ELF-1 (cell line): Measurements from ENCODE around the gene AIFM3.
A peak's percentile ranks its signal among the peaks of the same experiment; 100 is the strongest.
"Not testable (repeated sequence)": the region's sequence is repeated elsewhere in the genome, so short reads cannot be mapped to it uniquely, and the experiment has no call there.

ENCODE experiments used
- DNase-seq: peaks from one replicate; pipeline ENCODE4 v3.0.0-alpha.2; 2016; ENCODE audit warnings: low read depth, low spot score

Gene AIFM3

GRCh38 chr22:20942203-20942902 lies 24.7 kb upstream of the AIFM3 start:
- DNase-seq, result not testable (repeated sequence)

DNA sequence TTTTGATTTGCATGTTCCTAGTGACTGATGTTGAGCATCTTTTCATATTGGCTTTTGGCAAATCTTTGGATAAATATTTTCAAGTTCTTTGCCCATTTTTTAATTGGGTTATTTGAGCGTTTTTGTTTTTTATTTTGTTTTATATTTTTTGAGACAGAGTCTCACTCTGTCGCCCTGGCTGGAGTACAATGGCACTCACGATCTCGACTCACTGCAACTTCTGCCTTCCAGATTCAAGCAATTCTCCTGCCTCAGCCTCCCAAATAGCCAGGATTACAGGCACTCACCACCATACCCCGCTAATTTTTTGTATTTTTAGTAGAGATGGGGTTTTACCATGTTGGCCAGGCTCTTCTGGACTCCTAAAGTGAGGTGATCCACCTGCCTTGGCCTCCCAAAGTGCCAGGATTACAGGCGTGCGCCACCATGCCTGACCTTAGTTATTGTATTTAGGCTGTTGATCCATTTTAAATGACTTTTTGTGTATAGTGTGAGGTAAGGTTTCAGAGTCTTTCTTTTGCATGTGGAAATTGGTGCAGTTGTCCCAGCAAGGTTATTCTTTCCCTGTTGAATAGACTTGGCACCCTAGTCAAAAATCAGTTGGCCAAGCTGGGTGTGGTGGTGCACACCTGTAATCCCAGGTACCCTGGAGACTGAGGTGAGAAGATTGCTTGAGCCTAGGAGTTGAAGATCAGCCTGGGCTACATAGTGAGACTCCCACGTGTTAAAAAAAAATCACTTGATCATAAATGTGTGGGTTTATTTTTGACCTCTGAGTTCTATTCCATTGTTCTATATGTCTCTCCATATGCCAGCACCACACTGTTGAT lies 23.7 kb upstream of the AIFM3 start:
- no peak for DNase-seq

DNA sequence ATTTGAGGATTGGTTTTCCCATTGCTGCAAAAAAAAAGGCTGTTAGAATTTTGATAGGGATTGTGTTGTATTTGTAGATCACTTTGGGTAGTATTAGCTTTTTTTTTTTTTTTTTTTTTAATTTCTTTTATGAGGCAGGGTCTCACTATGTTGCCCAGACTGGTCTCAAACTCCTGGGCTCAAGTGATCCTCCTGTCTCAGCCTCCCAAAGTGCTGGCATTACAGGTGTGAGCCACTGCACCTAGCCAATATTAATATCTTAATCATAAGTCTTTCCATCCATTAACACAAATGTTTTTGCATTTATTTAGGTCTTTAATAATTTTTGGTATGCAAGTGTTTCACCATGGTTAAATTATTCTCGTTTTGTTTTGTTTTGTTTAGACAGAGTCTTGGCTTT lies 23.0 kb upstream of the AIFM3 start:
- no peak for DNase-seq

GRCh38 chr22:20945578-20945934 lies 21.5 kb upstream of the AIFM3 start:
- DNase-seq, result no peak

DNA sequence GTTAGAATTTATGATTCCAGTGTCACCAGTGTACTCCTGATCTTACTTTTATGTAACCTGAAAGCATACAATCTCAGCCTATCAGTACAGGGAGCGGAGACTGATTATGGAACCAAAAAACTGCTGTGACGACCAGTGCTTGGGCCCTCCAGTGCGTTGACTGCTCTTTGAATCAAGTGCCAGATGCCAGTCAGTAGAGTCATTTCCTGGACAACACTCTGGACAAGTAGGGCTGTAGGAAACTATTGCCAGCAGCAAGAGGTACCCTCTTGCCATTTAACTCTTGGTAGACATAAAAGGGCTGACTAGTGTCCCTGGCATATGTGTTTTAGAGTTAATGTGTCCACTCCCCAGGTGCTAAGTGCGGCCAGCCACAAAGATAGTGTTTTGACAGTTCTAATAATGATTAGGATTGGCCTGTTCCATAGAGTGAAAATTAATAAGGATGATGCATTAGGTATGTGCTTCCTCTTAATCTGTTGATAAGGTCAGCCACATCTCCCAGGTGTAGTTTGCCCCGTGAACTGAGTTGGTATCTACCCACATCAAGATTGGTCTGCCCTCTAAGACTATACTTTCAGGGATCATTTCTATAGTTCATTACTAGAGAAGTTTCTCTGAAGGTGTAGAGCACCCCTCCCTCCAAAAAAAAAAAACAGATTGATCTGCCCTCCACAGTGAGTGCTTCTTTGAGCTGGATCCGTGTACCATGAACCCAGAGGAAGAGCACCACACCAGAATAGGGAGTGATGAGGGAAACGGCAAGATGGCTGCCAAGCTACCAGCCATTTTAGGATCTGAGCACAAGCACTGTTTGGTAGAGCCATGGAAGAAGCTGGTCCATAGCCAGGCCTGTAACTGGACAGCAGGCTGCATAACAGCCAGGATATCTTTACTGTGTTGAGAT lies 20.7 kb upstream of the AIFM3 start:
- DNase-seq, result no peak

DNA sequence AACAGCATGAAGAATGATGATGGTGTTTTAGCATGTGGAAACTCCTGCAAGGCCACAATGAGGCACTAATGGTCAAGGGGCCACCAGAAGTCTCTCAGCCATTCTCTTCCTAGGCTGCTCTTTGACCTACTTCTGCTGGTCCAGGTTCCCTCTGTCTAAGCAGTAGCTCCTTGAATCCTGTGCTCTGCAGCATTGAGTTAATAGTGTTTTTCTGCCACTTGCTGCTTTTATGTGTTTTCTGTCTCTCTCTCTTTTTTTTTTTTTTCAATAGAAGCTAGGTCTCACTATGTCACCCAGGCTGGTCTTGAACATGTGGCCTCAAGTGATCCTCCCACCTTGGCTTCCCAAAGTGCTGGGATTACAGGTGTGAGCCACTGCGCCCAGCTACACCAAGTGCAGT lies 20.1 kb upstream of the AIFM3 start:
- no peak for DNase-seq

- DNase-seq, result no peak
Measured at GRCh38 chr22:20948450-20948849, 18.6 kb upstream of the AIFM3 start.

GRCh38 chr22:20948989-20949388 lies 18.1 kb upstream of the AIFM3 start:
- DNase-seq, result no peak

GRCh38 chr22:20949698-20950183 lies 17.3 kb upstream of the AIFM3 start:
- DNase-seq, result no peak

- no peak for DNase-seq
Measured at GRCh38 chr22:20951151-20951931, 15.7 kb upstream of the AIFM3 start.

GRCh38 chr22:20951932-20952380 lies 15.1 kb upstream of the AIFM3 start:
- peak; percentile 35 for DNase-seq

- no peak for DNase-seq
Measured at GRCh38 chr22:20952544-20953341, 14.3 kb upstream of the AIFM3 start.

DNA sequence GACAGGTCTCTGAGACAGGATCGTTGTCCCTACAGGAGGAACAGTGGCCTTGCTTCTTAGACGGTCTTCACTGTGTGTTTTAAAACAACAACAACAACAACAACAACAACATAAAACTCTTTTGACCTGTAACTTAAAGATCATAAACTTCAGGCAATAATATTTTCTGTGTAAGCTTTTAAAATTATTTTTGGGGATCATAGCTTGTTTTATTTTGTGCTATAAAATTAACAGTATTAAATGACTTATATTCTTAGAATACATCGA lies 13.8 kb upstream of the AIFM3 start:
- no peak for DNase-seq

- DNase-seq, result no peak
Measured at GRCh38 chr22:20953668-20954500, 13.2 kb upstream of the AIFM3 start.

GRCh38 chr22:20955548-20955947 lies 11.5 kb upstream of the AIFM3 start:
- no peak for DNase-seq

- peak; percentile 93 for DNase-seq
Measured at GRCh38 chr22:20956258-20957101, 10.6 kb upstream of the AIFM3 start.

DNA sequence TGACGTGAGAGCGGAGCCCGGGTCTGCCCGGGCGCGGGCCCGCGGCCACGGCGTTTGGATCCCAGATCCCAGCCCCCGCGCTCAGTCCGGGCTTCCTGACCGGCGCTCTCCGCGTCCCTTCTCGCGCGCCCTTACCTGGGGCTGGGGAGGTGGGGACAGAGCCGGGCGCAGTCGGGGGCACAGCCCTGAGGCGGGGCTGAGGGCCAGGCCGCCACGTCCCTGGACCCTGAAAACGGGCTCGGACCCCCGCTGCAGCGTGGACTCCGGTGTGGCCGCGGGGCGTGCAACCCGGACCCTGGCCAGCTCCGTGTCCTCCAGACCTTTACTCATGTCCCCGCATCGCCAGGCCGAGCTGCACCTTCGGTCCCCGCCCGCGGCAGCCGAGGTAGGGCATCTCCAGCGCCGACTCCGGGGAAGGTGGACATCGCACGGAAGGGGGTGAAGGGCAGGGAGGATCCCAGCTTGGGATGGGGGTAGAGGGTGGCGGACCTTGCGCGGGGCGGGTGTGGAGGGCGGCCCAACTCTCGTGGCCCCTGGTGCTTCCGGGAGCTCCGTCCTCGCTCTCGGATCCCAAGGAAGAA lies 9.9 kb upstream of the AIFM3 start:
- DNase-seq, result no peak

- peak; percentile 45 for DNase-seq
Measured at GRCh38 chr22:20957683-20958431, 9.2 kb upstream of the AIFM3 start.
